GM21360 (cell line): ENCODE results near the gene SLC43A1.

Experiments used
- ATAC-seq: cut with Tn5 transposase; IDR thresholded peaks from one replicate; pipeline ENCODE4 v1.9.1; 2021; ENCODE audit warnings: mild to moderate bottlenecking, moderate library complexity; ENCODE audit not compliant: unreplicated experiment

Gene SLC43A1

GRCh38 chr11:57434640-57435546, 80.6 kb downstream of the SLC43A1 start:
- ATAC-seq: no peak
